Endothelial cell of umbilical vein (primary cell): Measurements from ENCODE around the gene ARHGAP42. TPM values are rescaled to one million over a fixed set of nuclear protein-coding genes. Genes with fewer than 3 reads are reported as not detected.

ENCODE experiments used
- BruUV-seq: library from RNA; stranded (reverse); fragments of 400-500 nt; replicated peaks from 2 replicates; lab custom pipeline; 2021; lab: Mats Ljungman, UMichigan
- CTCF ChIA-PET: fragments of 300-600, 350-600 bp; sonication (Branson Sonifier 250); formaldehyde crosslinking; loops from one replicate; lab custom pipeline; 2021; ENCODE audit warnings: antibody characterized with exemption, inconsistent platforms; lab: Charles Lee
- POLR2A ChIA-PET: fragments of 300-600, 350-600 bp; sonication (Branson Sonifier 250); formaldehyde crosslinking; loops from one replicate; lab custom pipeline; 2021; ENCODE audit warnings: antibody characterized with exemption, inconsistent platforms; lab: Charles Lee
- DNase-seq: peaks from one replicate; pipeline ENCODE4 v3.0.0-alpha.2; 2011; ENCODE audit warnings: low read depth, low spot score
- FAIRE-seq: peaks from 2 replicates; lab custom pipeline; 2011; peaks lifted over from hg19 to GRCh38; lab: Jason Lieb, UNC
- H2AFZ ChIP-seq: 2 replicates; pipeline ENCODE4 v1.6.0; 2012; ENCODE audit warnings: low read depth, low read length, control low read depth, inconsistent platforms
- H3K27ac ChIP-seq: 2 replicates; pipeline ENCODE4 v1.5.1; 2011; ENCODE audit warnings: low read depth, mild to moderate bottlenecking, control low read depth, low read length, moderate library complexity; ENCODE audit not compliant: insufficient read depth
- H3K27me3 ChIP-seq, 2 experiments: 2 replicates each; pipeline versions ENCODE4 v1.6.0 to v1.6.1; 2011; ENCODE audit warnings: low read length in 2 of 2, mixed read lengths in 1 of 2; ENCODE audit not compliant: control insufficient read depth in 2 of 2, insufficient read depth in 2 of 2
- H3K36me3 ChIP-seq, 2 experiments: 2 replicates in 1 of 2; 3 replicates in 1 of 2; pipeline ENCODE4 v1.5.1; 2011; ENCODE audit warnings: low read length in 2 of 2, mild to moderate bottlenecking in 1 of 2, moderate library complexity in 1 of 2; ENCODE audit not compliant: control insufficient read depth in 2 of 2, insufficient read depth in 2 of 2; ENCODE audit errors: extremely low read depth in 1 of 2
- H3K4me1 ChIP-seq: 3 replicates; pipeline ENCODE4 v1.5.1; 2011; ENCODE audit warnings: mild to moderate bottlenecking, low read length; ENCODE audit not compliant: control insufficient read depth, insufficient read depth; ENCODE audit errors: extremely low read depth
- H3K4me2 ChIP-seq: 2 replicates; pipeline ENCODE4 v1.6.1; 2011; ENCODE audit warnings: low read length, control low read depth, mixed read lengths; ENCODE audit not compliant: insufficient read depth
- H3K4me3 ChIP-seq, 3 experiments: fragments of 200-600 bp in 1 of 3; sonication (generic), shearing (Covaris generic) in 1 of 3; replicated peaks in 1 of 3; 2 replicates each; pipeline ENCODE4 v1.5.1; 2011 to 2016; ENCODE audit warnings: control low read depth in 3 of 3, low read length in 3 of 3, mild to moderate bottlenecking in 2 of 3, inconsistent platforms in 1 of 3, low read depth in 1 of 3, moderate library complexity in 1 of 3; ENCODE audit not compliant: insufficient read depth in 1 of 3
- H3K79me2 ChIP-seq: 2 replicates; pipeline ENCODE4 v1.6.0; 2012; ENCODE audit warnings: low read length, inconsistent platforms; ENCODE audit not compliant: control insufficient read depth, insufficient read depth
- H3K9ac ChIP-seq: replicated peaks from 2 replicates; pipeline ENCODE3; 2011; ENCODE audit warnings: low read length, control low read depth; ENCODE audit not compliant: insufficient read depth; ENCODE audit errors: extremely low read depth
- H3K9me1 ChIP-seq: replicated peaks from 3 replicates; pipeline ENCODE4 v1.6.0; 2011; ENCODE audit warnings: mild to moderate bottlenecking, low read length; ENCODE audit not compliant: control insufficient read depth, insufficient read depth; ENCODE audit errors: extremely low read depth
- H3K9me3 ChIP-seq: replicated peaks from 2 replicates; pipeline ENCODE4 v1.5.1; 2012; ENCODE audit warnings: low read length, inconsistent platforms; ENCODE audit not compliant: control insufficient read depth, insufficient read depth
- H4K20me1 ChIP-seq: replicated peaks from 2 replicates; pipeline ENCODE3; 2011; ENCODE audit warnings: mild to moderate bottlenecking, low read length; ENCODE audit not compliant: control insufficient read depth, insufficient read depth; ENCODE audit errors: extremely low read depth
- EZH2 ChIP-seq: IDR thresholded peaks from 2 replicates; pipeline ENCODE4 v1.6.1; 2012; ENCODE audit warnings: borderline replicate concordance, low read depth, mild to moderate bottlenecking, moderate library complexity, low read length, inconsistent platforms; ENCODE audit not compliant: severe bottlenecking
- FOS ChIP-seq: IDR thresholded peaks from 2 replicates; pipeline ENCODE4 v1.6.1; 2011; ENCODE audit warnings: mild to moderate bottlenecking, low read length, moderate library complexity, borderline replicate concordance; ENCODE audit not compliant: insufficient read depth
- GATA2 ChIP-seq: IDR thresholded peaks from 2 replicates; pipeline ENCODE4 v1.7.0; 2011; ENCODE audit warnings: low read depth, mild to moderate bottlenecking, moderate library complexity, mixed read lengths, low read length; ENCODE audit not compliant: insufficient read length, insufficient read depth
- JUN ChIP-seq: IDR thresholded peaks from 2 replicates; pipeline ENCODE4 v1.6.1; 2011; ENCODE audit warnings: borderline replicate concordance, low read depth; ENCODE audit not compliant: insufficient read length, insufficient read depth
- MYC ChIP-seq: IDR thresholded peaks from one replicate; pipeline ENCODE4 v1.6.1; 2011; ENCODE audit warnings: mild to moderate bottlenecking, low read depth, low read length
- POLR2A ChIP-seq: IDR thresholded peaks from 2 replicates; pipeline ENCODE4 v1.6.1; 2012; ENCODE audit warnings: low read depth, mild to moderate bottlenecking, control low read depth, low read length
- POLR2AphosphoS5 ChIP-seq: IDR thresholded peaks from 2 replicates; pipeline ENCODE4 v1.6.1; 2012; ENCODE audit warnings: low read depth, mild to moderate bottlenecking, control low read depth, low read length, moderate library complexity; ENCODE audit not compliant: insufficient read depth
- dilution Hi-C: fragments of 300-500 bp; cut with MboI; formaldehyde crosslinking; loops from one replicate; pipeline ENCODE4 v1.15.0; 2019; ENCODE audit warnings: low sequenced_read_pairs; ENCODE audit not compliant: extremely low pct_ligation_motif_present
- intact Hi-C: fragments of 100-400 bp; cut with micrococcal nuclease; formaldehyde crosslinking; loops from one replicate; pipeline ENCODE4 v1.10.0; 2022
- polyA plus RNA-seq, 4 experiments: library from polyadenylated mRNA; depleted of rRNA in 3 of 4; stranded (reverse) in 3 of 4; unstranded in 1 of 4; fragments of >200 nt; gene quantifications; 2 replicates each; pipeline versions ENCODE4 v1.2.1 to v1.2.3, GENCODE V29; 2011 to 2012; ENCODE audit warnings: missing spikeins in 1 of 4
- total RNA-seq: library from RNA; stranded (reverse); gene quantifications from 2 replicates; pipeline ENCODE4 v1.2.3, GENCODE V29; 2021
- TF ChIP-seq, protein P1 (sequence below), 2 donors: IDR thresholded peaks; 1 replicate in 1 of 2; 2 replicates in 1 of 2; pipeline ENCODE4 v1.5.1; 2011; ENCODE audit warnings: low read length in 2 of 2, mild to moderate bottlenecking in 2 of 2, moderate library complexity in 2 of 2, control low read depth in 1 of 2, inconsistent platforms in 1 of 2, low read depth in 1 of 2; ENCODE audit not compliant: insufficient read depth in 1 of 2; ENCODE audit errors: extremely low read depth in 1 of 2
- TF ChIP-seq, protein P2 (sequence below): IDR thresholded peaks from 2 replicates; pipeline ENCODE4 v1.6.1; 2011; ENCODE audit not compliant: insufficient read depth, insufficient read length

Gene ARHGAP42
- total and polyA plus RNA-seq, 2 donors (not counting 3 experiments of a cell fraction or from before 2014, with no cell fraction given) = 1.8 to 2.4 TPM

DNA sequence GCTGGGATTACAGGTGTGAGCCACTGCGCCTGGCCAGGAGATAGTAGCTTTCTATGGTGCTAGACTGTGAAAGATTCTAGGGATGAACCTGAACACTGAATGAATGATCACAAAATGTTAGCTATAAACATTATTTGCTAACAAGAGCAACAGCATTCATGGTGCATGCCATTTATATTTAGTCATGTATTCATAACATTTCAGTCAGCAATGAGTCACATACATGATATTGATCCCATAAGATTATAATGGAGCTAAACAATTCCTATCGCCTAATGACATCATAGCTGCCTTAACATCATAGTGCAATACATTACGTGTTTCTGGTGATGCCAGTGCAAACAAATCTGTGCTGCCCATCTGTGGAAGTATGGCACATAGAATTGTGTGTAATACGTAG is 164.1 kb downstream of the ARHGAP42 start:
- H3K4me1 ChIP-seq = peaks cover 4% of the 10 kb centered on the region
- no TSS peak for BruUV-seq
- no peak overlapping the region for H3K4me2 ChIP-seq
- no peak overlapping the region for H2AFZ ChIP-seq
- no peak for FAIRE-seq
- TF ChIP-seq FOS (peak; percentile 15), JUN (peak; percentile 21), MYC (no peak)
- TF ChIP-seq, protein P1, sequence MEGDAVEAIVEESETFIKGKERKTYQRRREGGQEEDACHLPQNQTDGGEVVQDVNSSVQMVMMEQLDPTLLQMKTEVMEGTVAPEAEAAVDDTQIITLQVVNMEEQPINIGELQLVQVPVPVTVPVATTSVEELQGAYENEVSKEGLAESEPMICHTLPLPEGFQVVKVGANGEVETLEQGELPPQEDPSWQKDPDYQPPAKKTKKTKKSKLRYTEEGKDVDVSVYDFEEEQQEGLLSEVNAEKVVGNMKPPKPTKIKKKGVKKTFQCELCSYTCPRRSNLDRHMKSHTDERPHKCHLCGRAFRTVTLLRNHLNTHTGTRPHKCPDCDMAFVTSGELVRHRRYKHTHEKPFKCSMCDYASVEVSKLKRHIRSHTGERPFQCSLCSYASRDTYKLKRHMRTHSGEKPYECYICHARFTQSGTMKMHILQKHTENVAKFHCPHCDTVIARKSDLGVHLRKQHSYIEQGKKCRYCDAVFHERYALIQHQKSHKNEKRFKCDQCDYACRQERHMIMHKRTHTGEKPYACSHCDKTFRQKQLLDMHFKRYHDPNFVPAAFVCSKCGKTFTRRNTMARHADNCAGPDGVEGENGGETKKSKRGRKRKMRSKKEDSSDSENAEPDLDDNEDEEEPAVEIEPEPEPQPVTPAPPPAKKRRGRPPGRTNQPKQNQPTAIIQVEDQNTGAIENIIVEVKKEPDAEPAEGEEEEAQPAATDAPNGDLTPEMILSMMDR (IDR thresholded peaks at IDR 0.05; ENCODE audit: extremely low read depth in 1 of 2, insufficient read depth in 1 of 2, low read depth in 1 of 2, low read length in 2 of 2) = no peak
- intact Hi-C loops (no loop called here), dilution Hi-C loops (no loop called here)
- no peaks in the 10 kb centered on the region for H3K27me3 ChIP-seq
- ChIA-PET POLR2A (no interaction called here), CTCF (interaction anchor here (0.7 to 1.9 kb wide), 3 partner anchors 23 to 274 kb away, joined by 3 to 11 read pairs (median 9); no protein-coding TSS in a partner anchor)
- H3K4me3 ChIP-seq = no peak overlapping the region
- H3K79me2 ChIP-seq = no peaks in the 10 kb centered on the region
- H3K9ac ChIP-seq = no peak overlapping the region
- no peaks in the 10 kb centered on the region for H3K9me3 ChIP-seq
- H3K27ac ChIP-seq = no peak overlapping the region
- DNase-seq = no peak
- no peaks in the 10 kb centered on the region for H3K9me1 ChIP-seq
- no peaks in the 10 kb centered on the region for H3K36me3 ChIP-seq
- no peaks in the 10 kb centered on the region for H4K20me1 ChIP-seq

DNA sequence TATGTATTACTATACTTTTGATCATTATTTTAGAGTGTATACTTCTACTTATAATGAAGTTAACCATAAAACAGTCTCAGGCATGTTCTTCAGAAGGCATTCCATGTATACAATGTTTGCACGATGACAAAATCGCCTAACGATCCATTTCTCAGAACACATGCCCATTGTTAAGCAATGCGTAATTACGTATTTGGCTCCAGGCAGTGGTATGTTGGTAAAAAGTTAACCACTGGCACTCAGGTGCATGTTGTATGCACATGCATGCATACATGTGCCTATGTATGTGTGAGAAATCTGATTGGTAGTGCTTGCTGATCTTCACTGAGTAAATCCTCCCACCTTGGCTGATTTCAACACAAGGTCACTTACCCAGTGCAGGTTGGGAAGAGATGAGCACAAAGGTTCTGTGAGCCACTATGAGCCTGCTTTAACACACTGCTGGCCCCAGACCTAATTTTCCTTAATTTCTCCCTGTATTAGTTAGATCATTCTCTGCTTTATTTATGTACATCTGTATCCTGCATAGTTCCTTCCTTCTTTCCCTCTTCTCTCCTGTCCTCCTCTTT is 164.6 kb downstream of the ARHGAP42 start:
- intact Hi-C loops (no loop called here), dilution Hi-C loops (no loop called here)
- no peak overlapping the region for H3K4me3 ChIP-seq
- TF ChIP-seq, protein P2, sequence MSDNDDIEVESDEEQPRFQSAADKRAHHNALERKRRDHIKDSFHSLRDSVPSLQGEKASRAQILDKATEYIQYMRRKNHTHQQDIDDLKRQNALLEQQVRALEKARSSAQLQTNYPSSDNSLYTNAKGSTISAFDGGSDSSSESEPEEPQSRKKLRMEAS = no peak
- TF ChIP-seq POLR2A (no peak), FOS (no peak), MYC (no peak), GATA2 (no peak), EZH2 (no peak), JUN (no peak), POLR2AphosphoS5 (no peak)
- TF ChIP-seq, protein P1 (IDR thresholded peaks at IDR 0.05; ENCODE audit: extremely low read depth in 1 of 2, insufficient read depth in 1 of 2, low read depth in 1 of 2, low read length in 2 of 2) = no peak
- ChIA-PET POLR2A (no interaction called here), CTCF (interaction anchor here (1.1 to 1.9 kb wide), 3 partner anchors 23 to 275 kb away, joined by 7 to 11 read pairs (median 9); no protein-coding TSS in a partner anchor)
- no peaks in the 10 kb centered on the region for H3K79me2 ChIP-seq
- no peak overlapping the region for H3K27ac ChIP-seq
- H3K4me2 ChIP-seq = no peak overlapping the region
- H3K9me1 ChIP-seq = no peaks in the 10 kb centered on the region
- H3K9me3 ChIP-seq = no peaks in the 10 kb centered on the region
- no peak overlapping the region for H2AFZ ChIP-seq
- no peak overlapping the region for H3K9ac ChIP-seq
- H3K4me1 ChIP-seq = peaks cover 4% of the 10 kb centered on the region
- no TSS peak for BruUV-seq
- H3K36me3 ChIP-seq = no peaks in the 10 kb centered on the region
- FAIRE-seq (no peak), DNase-seq (no peak)
- H4K20me1 ChIP-seq = no peaks in the 10 kb centered on the region
- H3K27me3 ChIP-seq = no peaks in the 10 kb centered on the region
